ENCODE measurements around the gene TMEM179.
"Not testable (repeated sequence)": the region's sequence is repeated elsewhere in the genome, so short reads cannot be mapped to it uniquely, and the experiment has no call there.

TMEM179 gene

GRCh38 chr14:104604458-104605449, at the start of gene TMEM179:
TSS of gene TMEM179 (minus strand) at chr14:104604772. CDS start at chr14:104604741, 31 bp downstream.
- DNase-seq = no peak

- DNase-seq = no peak
Measured at GRCh38 chr14:104654119-104654518, 49.5 kb upstream of the TMEM179 start.

- not testable (repeated sequence) for DNase-seq
Measured at GRCh38 chr14:104653130-104653920, 48.8 kb upstream of the TMEM179 start.

- no peak for DNase-seq
Measured at GRCh38 chr14:104652386-104652785, 47.8 kb upstream of the TMEM179 start.

- DNase-seq = no peak
Measured at GRCh38 chr14:104651876-104652260, 47.3 kb upstream of the TMEM179 start.

- DNase-seq = no peak
Measured at GRCh38 chr14:104650981-104651875, 46.7 kb upstream of the TMEM179 start.

- no peak for DNase-seq
Measured at GRCh38 chr14:104650057-104650980, 45.7 kb upstream of the TMEM179 start.

GRCh38 chr14:104647467-104648043, 43.0 kb upstream of the TMEM179 start:
- DNase-seq = no peak

GRCh38 chr14:104644656-104645378, 40.2 kb upstream of the TMEM179 start:
- DNase-seq = no peak

- no peak for DNase-seq
Measured at GRCh38 chr14:104644091-104644635, 39.6 kb upstream of the TMEM179 start.

GRCh38 chr14:104643306-104643705, 38.7 kb upstream of the TMEM179 start:
- no peak for DNase-seq

- no peak for DNase-seq
Measured at GRCh38 chr14:104642540-104642868, 37.9 kb upstream of the TMEM179 start.

GRCh38 chr14:104641753-104642539, 37.4 kb upstream of the TMEM179 start:
- DNase-seq = no peak

GRCh38 chr14:104640681-104641080, 36.1 kb upstream of the TMEM179 start:
- no peak for DNase-seq

- no peak for DNase-seq
Measured at GRCh38 chr14:104639885-104640548, 35.4 kb upstream of the TMEM179 start.

GRCh38 chr14:104639471-104639870, 34.9 kb upstream of the TMEM179 start:
- no peak for DNase-seq

- no peak for DNase-seq
Measured at GRCh38 chr14:104638927-104639450, 34.4 kb upstream of the TMEM179 start.

GRCh38 chr14:104638190-104638589, 33.6 kb upstream of the TMEM179 start:
- DNase-seq = no peak

All from T1000 (cell line).